MM.1S (cell line): ENCODE data around the gene SYCP1.
"Not testable (repeated sequence)": the region's sequence is repeated elsewhere in the genome, so short reads cannot be mapped to it uniquely, and the experiment has no call there.

Experiments
- DNase-seq: peaks from one replicate; pipeline ENCODE4 v3.0.0-alpha.2; 2015
- H2AFZ ChIP-seq: fragments of 300-600 bp; sonication (generic); 2 replicates; pipeline ENCODE4 v1.6.0; 2016; ENCODE audit warnings: antibody characterized with exemption, low read length
- H3F3A ChIP-seq: fragments of 300-600 bp; sonication (generic); 2 replicates; pipeline ENCODE4 v1.6.1; 2016; ENCODE audit warnings: mild to moderate bottlenecking, antibody characterized with exemption, low read length, moderate library complexity, mixed read lengths; ENCODE audit not compliant: insufficient read depth
- H3K27ac ChIP-seq: fragments of 300-600 bp; sonication (generic); 2 replicates; pipeline ENCODE4 v1.5.1; 2016; ENCODE audit warnings: mild to moderate bottlenecking, low read length
- H3K27me3 ChIP-seq: fragments of 300-600 bp; sonication (generic); replicated peaks from 2 replicates; pipeline ENCODE4 v1.6.0; 2016; ENCODE audit warnings: low read length; ENCODE audit not compliant: insufficient read depth
- H3K36me3 ChIP-seq: fragments of 300-600 bp; sonication (generic); replicated peaks from 2 replicates; pipeline ENCODE4 v1.6.1; 2016; ENCODE audit warnings: mild to moderate bottlenecking, low read length, mixed read lengths; ENCODE audit not compliant: insufficient read depth
- H3K4me1 ChIP-seq: fragments of 300-600 bp; sonication (generic); 2 replicates; pipeline ENCODE4 v1.6.1; 2016; ENCODE audit warnings: low read length, mixed read lengths
- H3K4me2 ChIP-seq: fragments of 300-600 bp; sonication (generic); 2 replicates; pipeline ENCODE4 v1.6.0; 2016; ENCODE audit warnings: low read depth, low read length
- H3K4me3 ChIP-seq: fragments of 300-600 bp; sonication (generic); 2 replicates; pipeline ENCODE4 v1.5.1; 2016; ENCODE audit warnings: low read length, mixed read lengths
- H3K79me2 ChIP-seq: fragments of 300-600 bp; sonication (generic); 2 replicates; pipeline ENCODE4 v1.6.1; 2016; ENCODE audit warnings: mixed run types, low read length, mixed read lengths
- H3K9ac ChIP-seq: fragments of 300-600 bp; sonication (generic); 2 replicates; pipeline ENCODE4 v1.6.1; 2016; ENCODE audit warnings: low read length, mixed read lengths
- H3K9me2 ChIP-seq: fragments of 300-600 bp; sonication (generic); replicated peaks from 2 replicates; pipeline ENCODE4 v1.6.1; 2016; ENCODE audit warnings: mild to moderate bottlenecking, low read length, mixed read lengths; ENCODE audit not compliant: insufficient read depth
- H3K9me3 ChIP-seq: fragments of 300-600 bp; sonication (generic); replicated peaks from 2 replicates; pipeline ENCODE4 v1.6.1; 2016; ENCODE audit warnings: mild to moderate bottlenecking, low read length, mixed read lengths; ENCODE audit not compliant: insufficient read depth
- H4K20me1 ChIP-seq: fragments of 300-600 bp; sonication (generic); 2 replicates; pipeline ENCODE4 v1.6.1; 2016; ENCODE audit warnings: mild to moderate bottlenecking, low read length, moderate library complexity, mixed read lengths; ENCODE audit not compliant: insufficient read depth
- CTCF ChIP-seq: fragments of 300-600 bp; sonication (generic); IDR thresholded peaks from 2 replicates; pipeline ENCODE4 v1.5.1; 2016; ENCODE audit warnings: antibody characterized with exemption, low read length, mixed read lengths
- EZH2 ChIP-seq: fragments of 300-600 bp; sonication (generic); optimal IDR thresholded peaks from 2 replicates; pipeline ENCODE3; 2017; ENCODE audit warnings: low read depth, mild to moderate bottlenecking, antibody characterized with exemption, low read length, mixed read lengths
- EZH2phosphoT487 ChIP-seq: fragments of 300-600 bp; sonication (generic); IDR thresholded peaks from 2 replicates; pipeline ENCODE4 v1.6.1; 2018; ENCODE audit warnings: antibody characterized with exemption, low read length

SYCP1 gene

GRCh38 chr1:114901814-114902213 is 47.2 kb downstream of the SYCP1 start:
- H3K4me1 ChIP-seq: no peaks in the 10 kb centered on the region
- H3K4me2 ChIP-seq: no peak overlapping the region
- H4K20me1 ChIP-seq: no peaks in the 10 kb centered on the region
- H3K9me3 ChIP-seq: no peaks in the 10 kb centered on the region
- no peak overlapping the region for H3K4me3 ChIP-seq
- no peak overlapping the region for H2AFZ ChIP-seq
- H3F3A ChIP-seq: no peaks in the 10 kb centered on the region
- H3K27me3 ChIP-seq: no peaks in the 10 kb centered on the region
- DNase-seq: no peak
- no peak overlapping the region for H3K9ac ChIP-seq
- H3K9me2 ChIP-seq: no peaks in the 10 kb centered on the region
- H3K36me3 ChIP-seq: no peaks in the 10 kb centered on the region
- no peaks in the 10 kb centered on the region for H3K79me2 ChIP-seq
- TF ChIP-seq CTCF (no peak), EZH2phosphoT487 (no peak), EZH2 (no peak)
- H3K27ac ChIP-seq: no peak overlapping the region

GRCh38 chr1:114902343-114902742 is 47.7 kb downstream of the SYCP1 start:
- no peak overlapping the region for H3K27ac ChIP-seq
- H3K36me3 ChIP-seq: no peaks in the 10 kb centered on the region
- H3K4me1 ChIP-seq: no peaks in the 10 kb centered on the region
- H3K27me3 ChIP-seq: no peaks in the 10 kb centered on the region
- no peaks in the 10 kb centered on the region for H4K20me1 ChIP-seq
- H3K4me2 ChIP-seq: no peak overlapping the region
- no peak for DNase-seq
- H3K79me2 ChIP-seq: no peaks in the 10 kb centered on the region
- no peaks in the 10 kb centered on the region for H3F3A ChIP-seq
- no peak overlapping the region for H3K4me3 ChIP-seq
- no peak overlapping the region for H3K9ac ChIP-seq
- no peak overlapping the region for H2AFZ ChIP-seq
- H3K9me3 ChIP-seq: no peaks in the 10 kb centered on the region
- H3K9me2 ChIP-seq: no peaks in the 10 kb centered on the region
- TF ChIP-seq EZH2: no peak
- TF ChIP-seq CTCF: no peak
- TF ChIP-seq EZH2phosphoT487: no peak

GRCh38 chr1:114903480-114903879 is 48.8 kb downstream of the SYCP1 start:
- TF ChIP-seq EZH2: no peak
- no peak for TF ChIP-seq EZH2phosphoT487
- TF ChIP-seq CTCF: no peak
- H3K4me1 ChIP-seq: no peaks in the 10 kb centered on the region
- H3K79me2 ChIP-seq: no peaks in the 10 kb centered on the region
- H3K36me3 ChIP-seq: no peaks in the 10 kb centered on the region
- H3K4me3 ChIP-seq: no peak overlapping the region
- DNase-seq: no peak
- H4K20me1 ChIP-seq: no peaks in the 10 kb centered on the region
- H3K27ac ChIP-seq: no peak overlapping the region
- no peaks in the 10 kb centered on the region for H3F3A ChIP-seq
- H3K4me2 ChIP-seq: no peak overlapping the region
- no peaks in the 10 kb centered on the region for H3K27me3 ChIP-seq
- H3K9me3 ChIP-seq: no peaks in the 10 kb centered on the region
- H2AFZ ChIP-seq: no peak overlapping the region
- H3K9me2 ChIP-seq: no peaks in the 10 kb centered on the region
- no peak overlapping the region for H3K9ac ChIP-seq

- H3K27me3 ChIP-seq, H3K9ac ChIP-seq, H3F3A ChIP-seq, H3K36me3 ChIP-seq, H4K20me1 ChIP-seq, H3K4me2 ChIP-seq, H3K9me2 ChIP-seq, H2AFZ ChIP-seq, H3K4me3 ChIP-seq, H3K79me2 ChIP-seq, DNase-seq, H3K27ac ChIP-seq, H3K9me3 ChIP-seq, H3K4me1 ChIP-seq: not testable (repeated sequence)
Observed at GRCh38 chr1:114915720-114916119, 61.1 kb downstream of the SYCP1 start.
